GM19238 (cell line): ENCODE data around the gene ACTR2.

Experiments
- DNase-seq: peaks from one replicate; pipeline ENCODE4 v3.0.0; 2011; ENCODE audit warnings: low spot score; ENCODE audit not compliant: insufficient read length

Gene ACTR2

GRCh38 chr2:65277791-65278483 is 50.3 kb downstream of the ACTR2 start:
- DNase-seq: no peak

- no peak for DNase-seq
These were observed 50.9 kb downstream of the ACTR2 start for GRCh38 chr2:65278531-65278981.

GRCh38 chr2:65279756-65280155 is 52.1 kb downstream of the ACTR2 start:
- no peak for DNase-seq

DNA sequence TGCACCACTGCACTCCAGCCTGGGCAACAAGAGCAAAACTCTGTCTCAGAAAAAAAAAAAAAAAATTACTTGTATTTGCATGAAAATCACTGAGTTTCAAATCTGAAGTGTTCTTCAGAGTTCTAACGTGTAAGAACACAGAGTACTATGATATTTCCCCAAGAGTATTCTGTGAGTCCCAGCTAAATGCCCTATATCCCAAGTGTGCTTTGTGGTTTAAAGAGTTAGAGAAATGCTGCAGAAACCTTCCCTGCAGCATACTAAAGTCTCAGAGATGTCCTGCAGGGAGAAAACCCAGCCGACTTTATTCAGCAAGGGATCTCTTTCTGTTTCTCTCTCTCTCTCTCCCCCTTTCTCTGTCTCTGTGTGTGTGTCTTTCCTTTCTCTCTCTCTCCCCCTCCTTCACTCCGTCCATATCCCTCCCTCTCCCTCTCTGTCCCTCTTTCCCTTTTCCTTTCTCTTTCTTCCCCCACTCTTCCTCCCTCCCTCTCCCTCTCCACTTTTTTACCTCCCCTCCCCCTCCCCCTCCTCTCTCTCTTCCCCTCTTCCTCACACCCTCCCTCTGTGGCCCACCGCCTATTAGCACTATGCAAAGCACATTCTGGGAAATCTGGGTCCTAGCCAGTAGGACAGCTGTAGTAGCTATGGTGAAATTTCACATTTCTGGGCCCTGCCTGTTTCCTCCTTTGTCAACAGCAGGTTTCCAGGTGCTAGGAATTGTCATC is 54.2 kb downstream of the ACTR2 start:
- DNase-seq: no peak

DNA sequence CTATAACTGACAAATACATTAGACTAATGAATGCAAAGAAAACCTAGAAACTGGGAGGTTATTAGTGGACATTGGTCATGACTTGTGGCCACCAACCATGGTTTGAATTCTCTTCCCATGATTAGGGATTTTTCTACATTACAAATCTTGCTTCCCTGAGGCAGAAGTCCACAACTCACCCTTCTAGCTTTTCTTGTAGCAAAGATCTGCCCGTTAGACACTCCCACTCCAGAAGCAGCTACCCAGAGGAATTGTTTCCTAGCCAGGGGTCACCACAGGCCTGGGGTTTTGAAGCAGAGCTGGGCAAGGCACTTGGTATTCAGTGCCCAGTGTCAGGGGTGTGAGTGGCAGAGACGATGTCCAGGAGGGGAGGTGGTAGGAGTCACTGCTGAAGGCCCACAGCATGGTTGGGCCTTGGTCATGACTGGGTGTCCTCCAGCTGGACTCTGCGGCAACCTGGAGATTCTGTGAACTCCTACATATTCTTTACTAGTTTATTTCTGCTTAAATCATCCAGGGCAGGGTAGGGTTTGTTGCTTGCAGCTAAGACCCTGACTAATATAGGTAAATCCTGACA is 54.9 kb downstream of the ACTR2 start:
- DNase-seq: no peak

DNA sequence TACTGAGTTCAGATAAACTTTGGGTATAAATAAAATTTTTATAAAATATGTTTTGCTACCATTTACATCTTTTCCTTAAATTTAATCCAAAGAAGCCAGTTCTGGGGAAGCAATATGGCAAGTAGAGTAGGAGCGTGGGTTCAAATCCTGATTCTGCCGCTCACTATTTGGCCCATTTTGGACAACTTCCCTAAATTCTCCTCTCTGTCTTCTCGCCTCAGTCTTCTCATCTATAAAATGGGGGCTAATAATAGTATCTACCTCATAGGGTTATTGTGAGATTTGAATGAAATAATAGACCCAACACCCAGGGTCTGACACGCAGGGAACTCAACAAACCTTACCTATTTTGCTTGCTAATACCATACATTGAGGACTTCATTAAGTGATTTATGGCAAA is 59.7 kb downstream of the ACTR2 start:
- no peak for DNase-seq

GRCh38 chr2:65291216-65292105 is 63.8 kb downstream of the ACTR2 start:
- no peak for DNase-seq

DNA sequence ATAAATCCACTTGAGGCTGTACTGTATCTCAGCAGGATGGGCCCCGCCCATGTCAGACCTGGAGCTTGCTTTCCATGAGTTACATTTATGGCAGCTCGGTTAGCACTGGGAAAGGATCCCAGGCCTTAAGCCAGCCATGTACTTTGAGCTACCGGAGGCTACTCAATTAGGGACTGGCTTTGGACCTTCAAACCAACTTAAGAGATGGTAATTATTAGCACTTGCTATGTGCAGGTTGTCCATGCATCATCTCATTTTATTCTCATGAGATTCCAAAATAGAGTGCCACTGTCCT is 64.4 kb downstream of the ACTR2 start:
- no peak for DNase-seq

GRCh38 chr2:65292461-65293011 is 64.9 kb downstream of the ACTR2 start:
- no peak for DNase-seq

DNA sequence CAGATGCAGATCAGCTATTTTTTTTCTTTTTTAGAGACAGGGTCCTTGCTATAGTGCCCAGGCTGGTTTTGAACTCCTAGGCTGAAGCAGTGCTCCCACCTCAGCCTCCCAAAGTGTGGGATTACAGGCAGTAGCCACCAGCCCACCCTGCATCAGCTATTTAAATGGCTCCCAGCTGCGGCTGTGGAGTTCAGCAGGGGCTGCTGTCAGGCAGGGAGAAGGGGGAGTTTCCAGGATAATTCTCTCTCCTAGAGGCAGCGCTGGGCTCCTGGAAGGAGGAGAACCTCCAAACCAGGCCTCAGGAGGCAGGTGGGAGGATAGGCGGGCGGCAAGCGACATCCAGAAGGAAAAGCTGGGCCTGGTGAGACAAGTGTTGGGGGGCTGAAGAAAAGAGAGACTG is 65.7 kb downstream of the ACTR2 start:
- DNase-seq: no peak

DNA sequence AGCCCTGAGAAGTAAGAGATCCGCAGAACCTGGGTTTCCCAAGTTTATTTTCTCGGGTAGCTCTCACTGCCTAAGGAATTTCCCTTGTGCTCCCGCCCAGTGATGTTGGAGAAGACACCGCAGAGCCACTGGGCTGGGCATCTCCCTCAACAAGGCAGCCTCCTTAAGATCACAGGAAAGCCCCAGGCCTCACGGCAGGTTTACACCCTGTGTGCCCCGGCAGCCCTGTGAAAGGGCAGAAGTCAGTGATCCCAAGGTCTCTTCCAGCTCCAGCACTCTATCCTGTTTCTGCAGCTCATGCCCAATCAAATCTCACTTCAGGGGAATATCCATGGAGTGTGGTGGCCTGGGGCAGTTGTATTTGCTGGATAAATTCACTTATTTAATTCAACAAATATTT is 66.5 kb downstream of the ACTR2 start:
- no peak for DNase-seq

- DNase-seq: no peak
These were observed 67.1 kb downstream of the ACTR2 start for GRCh38 chr2:65294701-65295100.

GRCh38 chr2:65296971-65297370 is 69.3 kb downstream of the ACTR2 start:
- no peak for DNase-seq

GRCh38 chr2:65297544-65297943 is 69.9 kb downstream of the ACTR2 start:
- DNase-seq: no peak

- no peak for DNase-seq
These were observed 70.5 kb downstream of the ACTR2 start for GRCh38 chr2:65298089-65298488.

DNA sequence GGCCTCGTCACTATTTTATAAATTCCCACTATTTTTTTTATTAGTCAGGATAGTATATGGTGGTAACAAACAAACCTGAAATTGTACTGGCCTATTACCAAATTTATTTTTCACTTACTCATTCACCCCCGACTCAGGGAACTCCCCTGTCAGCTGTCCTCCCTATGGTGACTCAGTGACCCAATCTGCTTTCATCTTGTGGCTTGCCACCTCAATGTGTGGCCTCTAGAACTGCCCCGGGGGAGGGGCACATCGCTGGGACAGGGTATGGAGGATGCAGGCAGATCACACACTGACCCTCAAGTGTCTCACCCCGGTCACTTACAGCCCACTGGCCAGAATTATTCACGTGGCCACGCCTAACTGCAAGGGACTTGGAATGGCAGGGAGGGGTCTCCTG is 71.6 kb downstream of the ACTR2 start:
- DNase-seq: no peak

GRCh38 chr2:65300134-65300760 is 72.6 kb downstream of the ACTR2 start:
- no peak for DNase-seq

- DNase-seq: peak; percentile 79
These were observed 73.4 kb downstream of the ACTR2 start for GRCh38 chr2:65300761-65301711.

- DNase-seq: no peak
These were observed 78.3 kb downstream of the ACTR2 start for GRCh38 chr2:65305934-65306333.

DNA sequence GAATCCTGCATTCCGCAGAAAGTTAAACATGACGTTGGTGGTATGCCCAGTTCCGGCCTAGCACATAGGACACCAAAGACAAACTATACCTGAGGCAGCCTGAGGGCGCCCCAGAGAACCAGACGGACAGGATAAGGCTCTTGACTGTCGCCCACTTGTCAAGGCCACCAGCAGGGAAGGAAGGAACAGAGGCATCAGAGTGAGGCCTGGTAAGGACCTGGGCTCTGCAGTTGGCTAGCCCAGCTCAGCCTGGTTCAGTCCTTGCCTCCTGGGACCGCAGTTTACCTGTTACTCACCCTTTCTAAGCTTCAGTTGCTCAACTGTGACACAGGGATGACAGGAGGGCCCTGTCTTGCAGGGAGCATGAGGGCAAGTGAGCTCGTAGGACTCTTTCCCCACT is 82.1 kb downstream of the ACTR2 start:
- DNase-seq: no peak
